ENCODE results near the gene COL6A2. TPM values are rescaled to one million over a fixed set of nuclear protein-coding genes. Genes with fewer than 3 reads are reported as not detected.
A peak's percentile ranks its signal among the peaks of the same experiment; 100 is the strongest.
"Not testable (repeated sequence)": the region's sequence is repeated elsewhere in the genome, so short reads cannot be mapped to it uniquely, and the experiment has no call there.

COL6A2 gene
- total RNA-seq, 1 donor from 2014 or later = 397 TPM

DNA sequence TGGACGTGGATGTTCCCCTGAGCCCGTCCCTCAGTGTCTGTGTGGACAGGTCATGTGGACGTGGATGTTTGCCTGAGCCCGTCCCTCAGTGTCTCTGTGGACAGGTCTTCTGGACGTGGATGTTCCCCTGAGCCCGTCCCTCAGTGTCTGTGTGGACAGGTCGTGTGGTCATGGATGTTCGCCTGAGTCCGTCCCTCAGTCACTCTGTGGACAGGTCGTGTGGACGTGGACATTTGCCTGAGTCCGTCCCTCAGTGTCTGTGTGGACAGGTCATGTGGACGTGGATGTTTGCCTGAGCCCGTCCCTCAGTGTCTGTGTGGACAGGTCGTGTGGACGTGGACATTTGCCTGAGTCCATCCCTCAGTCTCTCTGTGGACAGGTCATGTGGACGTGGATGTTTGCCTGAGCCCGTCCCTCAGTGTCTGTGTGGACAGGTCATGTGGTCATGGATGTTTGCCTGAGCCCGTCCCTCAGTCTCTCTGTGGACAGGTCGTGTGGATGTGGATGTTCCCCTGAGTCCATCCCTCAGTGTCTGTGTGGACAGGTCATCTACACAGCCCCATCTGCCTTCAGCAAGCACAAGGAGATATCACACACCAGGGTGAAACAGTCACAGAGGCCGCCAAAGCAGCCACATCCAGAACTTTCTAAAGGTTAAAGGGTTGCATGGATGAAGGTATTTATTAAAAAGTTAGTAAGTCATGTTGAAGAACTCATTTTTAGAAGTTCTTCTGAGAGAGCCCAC lies 38.0 kb upstream of the COL6A2 start:
- DNase-seq (ENCODE audit: low spot score) = peak; percentile 55
- intact Hi-C loops (cut with DNase I); ATAC-seq: not testable (repeated sequence)

GRCh38 chr21:46060596-46061061 lies 37.3 kb upstream of the COL6A2 start:
- DNase-seq (ENCODE audit: low spot score) (peak; percentile 85), ATAC-seq (peak; percentile 81)
- intact Hi-C loops (cut with DNase I) = no loop called here

- ATAC-seq = no peak
- intact Hi-C loops (cut with DNase I) = no loop called here
- DNase-seq (ENCODE audit: low spot score) = peak; percentile 49
Observed at GRCh38 chr21:46061063-46061462, 36.8 kb upstream of the COL6A2 start.

- ATAC-seq (no peak), DNase-seq (ENCODE audit: low spot score) (no peak)
- intact Hi-C loops (cut with DNase I) = no loop called here
Observed at GRCh38 chr21:46061518-46061917, 36.4 kb upstream of the COL6A2 start.

DNA sequence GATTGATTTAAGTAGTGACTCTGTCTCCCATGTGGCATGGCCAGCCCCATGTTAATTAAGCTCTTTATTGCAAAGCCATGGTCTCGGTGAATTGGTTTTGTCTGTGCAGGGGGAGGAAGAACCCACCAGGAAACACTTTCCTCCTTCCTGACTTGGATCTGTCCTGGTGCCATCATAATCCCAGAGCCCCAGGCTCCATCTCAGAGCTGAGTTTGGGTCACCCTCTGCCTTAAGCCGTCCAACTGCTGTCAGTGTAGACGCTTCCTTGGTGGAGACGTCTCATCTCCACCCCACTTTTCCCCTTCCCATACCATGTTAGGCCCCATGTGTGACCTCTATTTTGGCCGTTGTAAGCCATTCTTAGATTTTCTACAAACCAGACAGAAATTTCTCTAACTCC lies 36.0 kb upstream of the COL6A2 start:
- DNase-seq (ENCODE audit: low spot score) = no peak
- intact Hi-C loops (cut with DNase I) = no loop called here
- no peak for ATAC-seq

GRCh38 chr21:46062471-46063211 lies 35.3 kb upstream of the COL6A2 start:
- ATAC-seq = no peak
- DNase-seq (ENCODE audit: low spot score) = peak; percentile 28
- intact Hi-C loops (cut with DNase I) = no loop called here

DNA sequence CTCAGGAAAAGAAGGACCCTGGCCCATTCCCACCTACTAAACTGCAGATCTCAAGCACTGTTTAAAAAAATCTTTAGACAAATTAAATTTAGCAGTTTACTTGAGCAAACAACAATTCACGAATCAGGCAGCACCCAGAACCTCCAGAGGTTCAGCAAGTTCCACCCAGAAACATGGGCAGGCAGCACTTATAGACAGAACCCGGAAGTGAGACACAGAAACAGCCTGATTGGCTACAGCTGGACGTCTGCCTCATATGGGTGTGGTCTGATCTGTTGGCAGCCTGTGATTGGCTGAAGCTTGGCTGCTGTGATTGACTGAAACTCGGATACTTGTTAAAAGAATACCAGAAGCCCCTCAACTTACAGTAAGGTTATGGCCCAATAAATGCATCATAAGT lies 34.7 kb upstream of the COL6A2 start:
- DNase-seq (ENCODE audit: low spot score) = peak; percentile 46
- ATAC-seq = no peak
- intact Hi-C loops (cut with DNase I) = no loop called here

GRCh38 chr21:46063734-46064680 lies 33.9 kb upstream of the COL6A2 start:
- ATAC-seq (no peak), DNase-seq (ENCODE audit: low spot score) (peak; percentile 58)
- intact Hi-C loops (cut with DNase I) = no loop called here

GRCh38 chr21:46064870-46065214 lies 33.1 kb upstream of the COL6A2 start:
- intact Hi-C loops (cut with DNase I) = no loop called here
- DNase-seq (ENCODE audit: low spot score) = peak; percentile 59
- ATAC-seq = peak; percentile 12

DNA sequence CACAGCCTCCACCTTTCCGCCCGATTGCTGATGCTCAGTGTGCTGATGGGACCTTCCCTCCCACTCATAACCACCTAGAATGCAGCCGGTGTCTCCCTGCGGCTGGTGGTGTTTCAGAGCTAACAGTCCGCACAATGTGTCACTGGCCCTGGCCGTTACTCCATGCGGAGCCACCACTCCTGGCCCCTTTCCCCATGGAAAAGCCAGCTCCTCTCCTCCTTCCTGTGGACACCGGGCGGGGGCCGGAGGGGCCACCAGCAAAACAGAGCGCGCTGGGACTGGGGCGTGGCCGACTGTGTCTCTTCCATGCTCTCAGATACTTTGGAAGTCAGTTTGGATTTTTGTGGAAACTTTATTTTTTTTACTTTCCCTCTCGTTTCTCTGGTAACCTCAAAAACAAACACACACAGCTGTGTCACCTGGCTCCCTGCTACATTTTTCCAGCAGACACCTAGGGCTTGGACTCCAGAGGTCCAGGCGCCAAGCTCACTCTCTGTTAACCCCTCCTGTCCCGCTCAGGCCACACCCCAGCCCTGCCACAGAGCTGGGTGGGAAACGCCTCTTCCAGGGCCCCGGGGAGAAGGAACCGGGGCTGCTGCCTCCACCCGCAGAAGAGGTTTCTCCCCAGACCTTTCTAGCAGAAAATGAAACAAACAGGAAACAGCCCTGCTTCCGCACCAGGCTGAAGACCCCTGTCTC lies 32.5 kb upstream of the COL6A2 start:
- intact Hi-C loops (cut with DNase I) = no loop called here
- ATAC-seq (peak; percentile 66), DNase-seq (ENCODE audit: low spot score) (peak; percentile 79)

GRCh38 chr21:46065914-46066551 lies 31.9 kb upstream of the COL6A2 start:
- intact Hi-C loops (cut with DNase I) = no loop called here
- DNase-seq (ENCODE audit: low spot score) (no peak), ATAC-seq (peak; percentile 12)

DNA sequence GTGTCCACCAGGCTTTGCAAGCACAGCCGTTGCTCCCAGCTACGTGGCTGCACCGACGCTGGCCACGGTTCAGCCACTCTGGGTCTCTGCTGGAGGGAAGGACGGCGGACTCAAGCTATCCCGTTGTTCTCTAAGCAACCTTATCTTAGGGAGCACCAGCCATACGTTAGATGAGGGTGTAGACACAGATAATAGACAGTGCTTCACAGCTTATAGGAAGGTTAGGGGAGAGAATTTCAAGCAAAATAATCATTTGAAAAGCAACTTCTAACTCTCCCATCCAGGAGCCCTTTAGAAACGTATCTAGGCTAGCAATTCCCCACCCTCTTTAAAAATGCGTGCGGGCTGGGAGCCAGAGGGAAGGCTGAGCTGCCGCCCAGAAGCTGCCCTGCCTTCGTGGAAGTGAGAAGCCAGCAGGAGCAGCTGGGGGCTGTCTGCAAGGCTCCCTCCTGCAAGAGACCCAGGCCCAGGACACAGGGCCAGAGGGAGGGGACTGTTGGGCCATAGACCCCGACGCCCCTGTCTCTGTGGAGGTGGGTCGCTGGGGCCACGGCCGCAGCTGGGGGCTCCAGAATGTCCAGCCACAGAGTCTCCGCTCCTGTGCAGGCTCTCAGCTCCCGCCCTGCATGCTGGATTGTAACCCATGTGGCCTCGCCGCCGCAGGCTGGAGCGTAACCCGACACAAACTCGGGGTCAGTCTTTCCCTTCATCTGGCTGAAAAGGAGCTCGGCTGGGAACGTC lies 31.2 kb upstream of the COL6A2 start:
- DNase-seq (ENCODE audit: low spot score) = peak; percentile 72
- ATAC-seq = peak; percentile 65
- intact Hi-C loops (cut with DNase I) = no loop called here

GRCh38 chr21:46067505-46068201 lies 30.3 kb upstream of the COL6A2 start:
- DNase-seq (ENCODE audit: low spot score) (no peak), ATAC-seq (no peak)
- intact Hi-C loops (cut with DNase I) = no loop called here

- ATAC-seq (no peak), DNase-seq (ENCODE audit: low spot score) (no peak)
- intact Hi-C loops (cut with DNase I) = no loop called here
Observed at GRCh38 chr21:46068516-46069079, 29.3 kb upstream of the COL6A2 start.

- ATAC-seq (no peak), DNase-seq (ENCODE audit: low spot score) (no peak)
- intact Hi-C loops (cut with DNase I) = no loop called here
Observed at GRCh38 chr21:46069166-46069565, 28.7 kb upstream of the COL6A2 start.

DNA sequence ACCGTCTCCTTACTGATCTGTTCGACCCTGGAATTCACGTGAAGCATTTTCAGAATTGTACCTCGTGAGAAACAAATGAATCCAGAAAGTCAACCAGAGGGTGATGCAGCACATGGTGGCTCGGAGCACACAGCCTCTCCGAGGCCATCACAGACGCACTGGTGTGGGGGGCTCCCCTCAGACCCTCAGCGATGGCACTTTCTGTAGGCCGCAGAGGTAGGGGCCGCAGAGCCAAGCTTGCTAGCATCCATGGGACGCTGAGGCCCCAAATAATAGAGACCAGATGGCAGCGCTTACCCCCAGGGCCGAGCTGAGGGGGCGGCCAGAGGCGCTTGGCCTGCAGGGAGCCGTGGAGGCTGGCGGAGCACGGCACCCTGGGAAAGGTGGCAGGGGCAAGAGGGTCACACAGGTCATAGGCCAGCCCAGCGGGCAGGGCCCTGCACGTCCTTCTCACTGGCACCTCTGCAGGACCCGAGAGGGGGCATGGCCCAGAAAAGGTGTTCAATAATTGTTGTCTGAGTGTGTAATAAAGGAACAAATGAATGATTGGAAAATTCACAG lies 28.1 kb upstream of the COL6A2 start:
- intact Hi-C loops (cut with DNase I) = no loop called here
- DNase-seq (ENCODE audit: low spot score) (peak; percentile 50), ATAC-seq (no peak)

GRCh38 chr21:46071082-46071481 lies 26.8 kb upstream of the COL6A2 start:
- DNase-seq (ENCODE audit: low spot score) (peak; percentile 41), ATAC-seq (no peak)
- intact Hi-C loops (cut with DNase I) = no loop called here
